Ishikawa (cell line): ENCODE measurements around the gene CREB3L2.

Experiments
- CEBPB ChIP-seq: IDR thresholded peaks from 2 replicates; pipeline ENCODE4 v1.6.1; 2012
- CREB1 ChIP-seq: IDR thresholded peaks from 2 replicates; pipeline ENCODE4 v1.6.1; 2012; ENCODE audit warnings: low read depth
- EGR1 ChIP-seq: IDR thresholded peaks from 2 replicates; pipeline ENCODE4 v1.6.1; 2012
- EP300 ChIP-seq: IDR thresholded peaks from 2 replicates; pipeline ENCODE4 v1.6.1; 2012; ENCODE audit warnings: borderline replicate concordance
- FOXM1 ChIP-seq: IDR thresholded peaks from 2 replicates; pipeline ENCODE4 v1.6.1; 2012; ENCODE audit warnings: low read depth, borderline replicate concordance
- MAX ChIP-seq: IDR thresholded peaks from 2 replicates; pipeline ENCODE4 v1.6.1; 2012
- NFIC ChIP-seq: IDR thresholded peaks from 2 replicates; pipeline ENCODE4 v1.6.1; 2012
- RAD21 ChIP-seq: IDR thresholded peaks from 2 replicates; pipeline ENCODE4 v1.6.1; 2012; ENCODE audit warnings: low read depth
- REST ChIP-seq: IDR thresholded peaks from 2 replicates; pipeline ENCODE4 v1.6.1; 2012; ENCODE audit warnings: low read depth, mild to moderate bottlenecking
- TAF1 ChIP-seq: IDR thresholded peaks from 2 replicates; pipeline ENCODE4 v1.6.1; 2012; ENCODE audit warnings: low read depth, mild to moderate bottlenecking
- TCF12 ChIP-seq: IDR thresholded peaks from 2 replicates; pipeline ENCODE4 v1.6.1; 2012; ENCODE audit warnings: low read depth
- TEAD4 ChIP-seq: IDR thresholded peaks from 2 replicates; pipeline ENCODE4 v1.6.1; 2012
- USF1 ChIP-seq: IDR thresholded peaks from 2 replicates; pipeline ENCODE4 v1.6.1; 2012
- YY1 ChIP-seq: IDR thresholded peaks from 2 replicates; pipeline ENCODE4 v1.6.1; 2012; ENCODE audit warnings: low read depth
- ZBTB7A ChIP-seq: IDR thresholded peaks from 2 replicates; pipeline ENCODE4 v1.6.1; 2012; ENCODE audit warnings: low read depth

Gene CREB3L2

GRCh38 chr7:137870684-137871083 lies 131.2 kb downstream of the CREB3L2 start:
- no peak for TF ChIP-seq FOXM1
- TF ChIP-seq TEAD4, result no peak
- no peak for TF ChIP-seq EGR1
- no peak for TF ChIP-seq NFIC
- TF ChIP-seq RAD21, result no peak
- TF ChIP-seq MAX, result no peak
- TF ChIP-seq ZBTB7A, result no peak
- no peak for TF ChIP-seq YY1

GRCh38 chr7:137870078-137870477 lies 131.8 kb downstream of the CREB3L2 start:
- no peak for TF ChIP-seq CREB1
- no peak for TF ChIP-seq MAX
- no peak for TF ChIP-seq YY1
- no peak for TF ChIP-seq RAD21
- no peak for TF ChIP-seq ZBTB7A
- TF ChIP-seq NFIC, result no peak
- no peak for TF ChIP-seq CEBPB
- no peak for TF ChIP-seq TAF1
- no peak for TF ChIP-seq TCF12
- TF ChIP-seq REST, result no peak

- TF ChIP-seq CEBPB, result no peak
- no peak for TF ChIP-seq MAX
- no peak for TF ChIP-seq RAD21
- no peak for TF ChIP-seq NFIC
- TF ChIP-seq CREB1, result no peak
- no peak for TF ChIP-seq FOXM1
- no peak for TF ChIP-seq ZBTB7A
These were observed 132.6 kb downstream of the CREB3L2 start for GRCh38 chr7:137869260-137869659.

GRCh38 chr7:137867289-137867688 lies 134.6 kb downstream of the CREB3L2 start:
- no peak for TF ChIP-seq TEAD4

GRCh38 chr7:137865764-137866163 lies 136.1 kb downstream of the CREB3L2 start:
- no peak for TF ChIP-seq RAD21
- TF ChIP-seq NFIC, result no peak
- TF ChIP-seq YY1, result no peak
- no peak for TF ChIP-seq USF1
- no peak for TF ChIP-seq ZBTB7A
- TF ChIP-seq CEBPB, result no peak
- no peak for TF ChIP-seq MAX
- TF ChIP-seq TCF12, result no peak
- no peak for TF ChIP-seq REST
- no peak for TF ChIP-seq TAF1
- no peak for TF ChIP-seq CREB1
- no peak for TF ChIP-seq EP300
- TF ChIP-seq TEAD4, result no peak

GRCh38 chr7:137862964-137863363 lies 138.9 kb downstream of the CREB3L2 start:
- TF ChIP-seq YY1 (no peak), EGR1 (no peak), FOXM1 (no peak), ZBTB7A (no peak), TAF1 (no peak), EP300 (no peak), RAD21 (no peak), MAX (no peak), CEBPB (no peak), CREB1 (no peak), TCF12 (no peak), USF1 (no peak), NFIC (no peak), TEAD4 (no peak), REST (no peak)
